GM12874 (cell line): ENCODE measurements around the gene MAP4K3.

Experiments used
- TF ChIP-seq, protein P1 (sequence below): IDR thresholded peaks from 2 replicates; pipeline ENCODE4 v1.5.1; 2011; ENCODE audit warnings: low read depth, mild to moderate bottlenecking, control low read depth, low read length, moderate library complexity; ENCODE audit not compliant: insufficient read depth

The MAP4K3 gene

DNA sequence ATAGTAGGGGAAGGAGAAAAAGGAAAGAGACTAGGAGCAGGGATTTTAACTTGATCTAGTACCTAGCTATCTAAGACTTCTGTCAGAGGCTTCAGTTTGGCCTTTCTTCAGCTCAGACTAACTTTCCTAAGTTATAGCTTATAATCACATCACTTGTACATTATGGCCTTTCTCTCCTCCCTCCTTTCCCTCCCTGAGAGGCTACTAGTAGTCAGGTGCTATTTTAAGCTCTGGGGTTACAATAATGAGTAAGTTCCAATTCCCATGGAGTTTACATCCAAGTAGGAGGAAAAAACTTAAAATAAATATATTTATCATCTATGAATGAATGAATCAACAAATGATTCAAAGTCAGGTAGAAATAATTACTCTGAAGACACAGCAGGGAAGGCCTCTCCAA lies 102.6 kb downstream of the MAP4K3 start:
- TF ChIP-seq, protein P1, sequence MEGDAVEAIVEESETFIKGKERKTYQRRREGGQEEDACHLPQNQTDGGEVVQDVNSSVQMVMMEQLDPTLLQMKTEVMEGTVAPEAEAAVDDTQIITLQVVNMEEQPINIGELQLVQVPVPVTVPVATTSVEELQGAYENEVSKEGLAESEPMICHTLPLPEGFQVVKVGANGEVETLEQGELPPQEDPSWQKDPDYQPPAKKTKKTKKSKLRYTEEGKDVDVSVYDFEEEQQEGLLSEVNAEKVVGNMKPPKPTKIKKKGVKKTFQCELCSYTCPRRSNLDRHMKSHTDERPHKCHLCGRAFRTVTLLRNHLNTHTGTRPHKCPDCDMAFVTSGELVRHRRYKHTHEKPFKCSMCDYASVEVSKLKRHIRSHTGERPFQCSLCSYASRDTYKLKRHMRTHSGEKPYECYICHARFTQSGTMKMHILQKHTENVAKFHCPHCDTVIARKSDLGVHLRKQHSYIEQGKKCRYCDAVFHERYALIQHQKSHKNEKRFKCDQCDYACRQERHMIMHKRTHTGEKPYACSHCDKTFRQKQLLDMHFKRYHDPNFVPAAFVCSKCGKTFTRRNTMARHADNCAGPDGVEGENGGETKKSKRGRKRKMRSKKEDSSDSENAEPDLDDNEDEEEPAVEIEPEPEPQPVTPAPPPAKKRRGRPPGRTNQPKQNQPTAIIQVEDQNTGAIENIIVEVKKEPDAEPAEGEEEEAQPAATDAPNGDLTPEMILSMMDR, result no peak

DNA sequence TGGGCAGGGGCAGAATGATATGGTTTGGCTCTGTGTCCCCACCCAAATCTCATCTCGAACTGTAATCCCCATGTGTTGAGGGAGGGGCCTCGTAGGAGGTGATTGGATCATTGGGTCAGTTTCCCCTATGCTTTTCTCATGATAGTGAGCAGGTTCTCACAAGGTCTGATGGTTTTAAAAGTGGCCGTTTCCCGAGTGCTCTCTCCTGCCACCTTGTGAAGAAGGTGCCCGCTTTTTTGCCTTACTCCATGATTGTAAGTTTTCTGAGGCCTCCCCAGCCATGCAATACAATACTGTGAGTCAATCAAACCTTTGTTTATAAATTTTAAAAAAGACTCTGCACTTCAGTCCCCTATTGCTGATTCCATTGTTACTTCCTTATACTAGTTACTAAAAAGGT lies 110.4 kb downstream of the MAP4K3 start:
- TF ChIP-seq, protein P1, result no peak

DNA sequence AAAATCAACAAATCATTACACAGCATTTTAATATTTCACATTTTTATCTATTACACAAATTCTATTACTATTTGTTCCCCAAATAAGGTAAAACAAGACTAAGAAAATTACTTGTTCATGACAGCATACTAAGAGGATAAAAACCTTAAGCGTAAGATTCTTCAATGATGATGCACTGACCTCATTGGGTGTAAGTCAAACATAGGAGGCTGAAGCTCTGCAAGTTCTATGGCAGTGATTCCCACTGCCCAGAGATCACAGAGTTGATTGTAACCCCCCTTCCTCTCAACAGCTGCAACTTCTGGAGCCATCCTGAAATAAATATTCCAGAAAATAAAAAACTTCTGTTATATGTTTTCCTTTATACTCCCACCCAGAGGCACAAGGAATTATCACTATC lies 111.1 kb downstream of the MAP4K3 start:
- TF ChIP-seq, protein P1, result no peak

DNA sequence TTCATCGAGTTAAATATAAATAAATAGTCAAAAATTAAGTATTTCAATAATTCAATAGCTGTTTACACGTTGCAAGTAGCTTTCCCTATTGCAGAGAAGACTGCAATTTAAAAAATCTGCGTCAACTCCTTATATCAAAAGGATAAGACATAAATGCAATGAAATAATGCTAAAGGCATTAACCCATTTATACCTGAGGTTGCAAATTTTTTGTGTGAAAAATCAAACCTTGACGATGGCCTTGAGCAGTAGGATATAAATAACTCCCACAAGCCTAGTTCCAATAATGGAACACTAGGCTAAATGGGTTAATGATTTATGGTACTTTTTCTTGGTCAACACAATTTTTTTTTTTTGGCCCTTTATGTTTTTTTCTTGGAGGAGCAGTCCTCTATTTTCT lies 116.9 kb downstream of the MAP4K3 start:
- TF ChIP-seq, protein P1, result no peak

DNA sequence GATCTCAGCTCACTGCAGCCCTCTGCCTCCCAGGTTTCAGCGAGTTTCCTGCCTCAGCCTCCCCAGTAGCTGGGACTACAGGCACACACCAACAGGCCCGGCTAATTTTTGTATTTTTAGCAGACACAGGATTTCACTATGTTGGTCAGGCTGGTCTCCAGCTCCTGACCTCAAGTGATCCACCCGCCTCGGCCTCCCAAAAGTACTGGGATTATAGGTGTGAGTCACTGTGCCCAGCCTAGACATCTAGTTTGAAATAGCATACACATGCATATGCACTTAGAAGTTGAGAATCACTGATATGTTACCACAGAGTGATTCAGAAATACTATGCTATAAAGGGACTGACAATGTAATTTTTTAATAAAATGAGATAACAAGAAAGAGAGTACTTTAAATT lies 123.5 kb downstream of the MAP4K3 start:
- TF ChIP-seq, protein P1, result no peak

DNA sequence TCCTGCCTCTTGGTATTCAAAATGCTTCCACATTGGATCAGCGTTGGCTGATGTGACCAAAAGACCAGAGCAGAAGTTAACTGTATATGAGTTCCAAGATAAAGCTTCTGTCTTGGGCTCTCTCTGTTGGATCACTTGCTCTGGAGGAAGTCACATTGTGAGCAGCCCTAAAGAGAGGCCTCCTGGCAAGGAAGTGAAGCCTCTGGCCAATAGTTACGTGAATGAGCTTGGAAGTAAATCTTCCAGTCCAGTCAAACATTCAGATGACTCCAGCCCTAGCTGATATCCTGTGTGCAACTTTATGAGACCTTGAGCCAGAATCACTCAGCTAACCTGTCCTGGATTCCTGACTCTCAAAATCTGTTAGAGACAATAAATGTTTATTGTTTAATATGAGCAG lies 125.6 kb downstream of the MAP4K3 start:
- TF ChIP-seq, protein P1, result no peak

DNA sequence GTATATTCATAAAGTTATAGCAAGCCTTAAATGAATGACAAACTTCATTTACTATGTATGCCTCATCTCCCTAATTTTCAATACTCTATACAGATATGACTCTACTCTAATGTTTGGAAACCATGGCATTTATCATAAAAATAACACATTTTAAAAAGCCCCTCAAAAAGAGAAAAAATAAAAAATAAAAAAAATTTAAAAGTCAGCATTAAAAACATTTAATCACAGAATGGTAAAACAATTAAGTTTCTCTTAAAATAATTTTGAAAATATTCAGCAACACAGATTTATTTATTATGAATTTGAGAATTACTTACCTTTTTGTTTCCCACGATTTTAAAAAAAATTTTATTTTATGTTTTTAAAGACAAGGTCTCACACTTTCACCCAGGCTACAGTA lies 128.3 kb downstream of the MAP4K3 start:
- TF ChIP-seq, protein P1, result no peak

DNA sequence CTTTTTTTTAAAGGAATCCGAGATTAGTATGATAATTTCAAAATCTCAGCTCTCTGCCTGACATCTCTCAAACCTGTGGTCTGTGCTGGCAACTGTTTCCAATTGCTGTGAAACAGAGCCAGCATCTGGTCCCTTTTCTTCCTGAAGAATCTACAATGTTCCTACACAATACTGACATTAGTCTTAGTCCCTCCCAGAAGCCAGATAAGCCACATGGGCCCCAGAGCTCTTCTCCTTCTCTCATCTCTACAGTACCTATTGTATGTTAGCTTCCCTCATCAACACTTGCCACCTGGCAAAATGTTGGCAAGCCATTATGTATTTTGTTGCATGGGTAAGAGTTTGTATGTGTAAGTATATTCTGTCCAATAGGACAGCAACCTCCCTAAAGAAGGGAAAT lies 130.5 kb downstream of the MAP4K3 start:
- TF ChIP-seq, protein P1, result no peak
